MM.1S (cell line): ENCODE measurements around the gene NPS.

ENCODE experiments used
- DNase-seq: peaks from one replicate; pipeline ENCODE4 v3.0.0-alpha.2; 2015
- H2AFZ ChIP-seq: fragments of 300-600 bp; sonication (generic); 2 replicates; pipeline ENCODE4 v1.6.0; 2016; ENCODE audit warnings: antibody characterized with exemption, low read length
- H3F3A ChIP-seq: fragments of 300-600 bp; sonication (generic); 2 replicates; pipeline ENCODE4 v1.6.1; 2016; ENCODE audit warnings: mild to moderate bottlenecking, antibody characterized with exemption, low read length, moderate library complexity, mixed read lengths; ENCODE audit not compliant: insufficient read depth
- H3K27ac ChIP-seq: fragments of 300-600 bp; sonication (generic); 2 replicates; pipeline ENCODE4 v1.5.1; 2016; ENCODE audit warnings: mild to moderate bottlenecking, low read length
- H3K27me3 ChIP-seq: fragments of 300-600 bp; sonication (generic); replicated peaks from 2 replicates; pipeline ENCODE4 v1.6.0; 2016; ENCODE audit warnings: low read length; ENCODE audit not compliant: insufficient read depth
- H3K36me3 ChIP-seq: fragments of 300-600 bp; sonication (generic); replicated peaks from 2 replicates; pipeline ENCODE4 v1.6.1; 2016; ENCODE audit warnings: mild to moderate bottlenecking, low read length, mixed read lengths; ENCODE audit not compliant: insufficient read depth
- H3K4me1 ChIP-seq: fragments of 300-600 bp; sonication (generic); 2 replicates; pipeline ENCODE4 v1.6.1; 2016; ENCODE audit warnings: low read length, mixed read lengths
- H3K4me2 ChIP-seq: fragments of 300-600 bp; sonication (generic); 2 replicates; pipeline ENCODE4 v1.6.0; 2016; ENCODE audit warnings: low read depth, low read length
- H3K4me3 ChIP-seq: fragments of 300-600 bp; sonication (generic); 2 replicates; pipeline ENCODE4 v1.5.1; 2016; ENCODE audit warnings: low read length, mixed read lengths
- H3K79me2 ChIP-seq: fragments of 300-600 bp; sonication (generic); 2 replicates; pipeline ENCODE4 v1.6.1; 2016; ENCODE audit warnings: mixed run types, low read length, mixed read lengths
- H3K9ac ChIP-seq: fragments of 300-600 bp; sonication (generic); 2 replicates; pipeline ENCODE4 v1.6.1; 2016; ENCODE audit warnings: low read length, mixed read lengths
- H3K9me2 ChIP-seq: fragments of 300-600 bp; sonication (generic); replicated peaks from 2 replicates; pipeline ENCODE4 v1.6.1; 2016; ENCODE audit warnings: mild to moderate bottlenecking, low read length, mixed read lengths; ENCODE audit not compliant: insufficient read depth
- H3K9me3 ChIP-seq: fragments of 300-600 bp; sonication (generic); replicated peaks from 2 replicates; pipeline ENCODE4 v1.6.1; 2016; ENCODE audit warnings: mild to moderate bottlenecking, low read length, mixed read lengths; ENCODE audit not compliant: insufficient read depth
- H4K20me1 ChIP-seq: fragments of 300-600 bp; sonication (generic); 2 replicates; pipeline ENCODE4 v1.6.1; 2016; ENCODE audit warnings: mild to moderate bottlenecking, low read length, moderate library complexity, mixed read lengths; ENCODE audit not compliant: insufficient read depth
- EZH2 ChIP-seq: fragments of 300-600 bp; sonication (generic); optimal IDR thresholded peaks from 2 replicates; pipeline ENCODE3; 2017; ENCODE audit warnings: low read depth, mild to moderate bottlenecking, antibody characterized with exemption, low read length, mixed read lengths
- EZH2phosphoT487 ChIP-seq: fragments of 300-600 bp; sonication (generic); IDR thresholded peaks from 2 replicates; pipeline ENCODE4 v1.6.1; 2018; ENCODE audit warnings: antibody characterized with exemption, low read length
- TF ChIP-seq, protein P1 (sequence below): fragments of 300-600 bp; sonication (generic); IDR thresholded peaks from 2 replicates; pipeline ENCODE4 v1.5.1; 2016; ENCODE audit warnings: antibody characterized with exemption, low read length, mixed read lengths

NPS gene

DNA sequence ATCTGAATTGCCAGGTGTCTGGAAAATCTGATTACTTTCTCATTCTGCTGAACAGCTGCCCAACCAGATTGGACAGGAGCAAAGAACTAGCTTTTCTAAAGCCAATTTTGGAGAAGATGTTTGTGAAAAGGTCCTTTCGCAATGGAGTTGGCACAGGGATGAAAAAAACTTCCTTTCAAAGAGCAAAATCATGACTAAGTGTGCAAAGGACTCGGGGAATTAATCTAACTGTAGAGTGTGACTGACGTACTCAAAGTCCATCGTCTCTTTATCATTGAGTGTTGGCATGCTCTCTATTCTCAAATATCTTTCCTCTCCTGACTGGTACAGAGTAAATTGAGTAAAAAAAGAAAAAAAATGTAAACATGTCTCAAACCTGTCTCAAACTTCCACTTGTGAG, 3.3 kb downstream of the NPS start:
- Histone ChIP-seq H3K9ac (no peak overlapping the region), H3K27ac (no peak overlapping the region), H4K20me1 (no peaks in the 10 kb centered on the region), H3K27me3 (no peaks in the 10 kb centered on the region), H3K79me2 (no peaks in the 10 kb centered on the region), H3F3A (no peaks in the 10 kb centered on the region), H3K9me3 (no peaks in the 10 kb centered on the region), H3K36me3 (no peaks in the 10 kb centered on the region), H3K9me2 (no peaks in the 10 kb centered on the region), H3K4me3 (no peak overlapping the region), H2AFZ (no peak overlapping the region), H3K4me2 (no peak overlapping the region), H3K4me1 (no peaks in the 10 kb centered on the region)
- no peak for DNase-seq
- TF ChIP-seq EZH2: no peak
- TF ChIP-seq, protein P1, sequence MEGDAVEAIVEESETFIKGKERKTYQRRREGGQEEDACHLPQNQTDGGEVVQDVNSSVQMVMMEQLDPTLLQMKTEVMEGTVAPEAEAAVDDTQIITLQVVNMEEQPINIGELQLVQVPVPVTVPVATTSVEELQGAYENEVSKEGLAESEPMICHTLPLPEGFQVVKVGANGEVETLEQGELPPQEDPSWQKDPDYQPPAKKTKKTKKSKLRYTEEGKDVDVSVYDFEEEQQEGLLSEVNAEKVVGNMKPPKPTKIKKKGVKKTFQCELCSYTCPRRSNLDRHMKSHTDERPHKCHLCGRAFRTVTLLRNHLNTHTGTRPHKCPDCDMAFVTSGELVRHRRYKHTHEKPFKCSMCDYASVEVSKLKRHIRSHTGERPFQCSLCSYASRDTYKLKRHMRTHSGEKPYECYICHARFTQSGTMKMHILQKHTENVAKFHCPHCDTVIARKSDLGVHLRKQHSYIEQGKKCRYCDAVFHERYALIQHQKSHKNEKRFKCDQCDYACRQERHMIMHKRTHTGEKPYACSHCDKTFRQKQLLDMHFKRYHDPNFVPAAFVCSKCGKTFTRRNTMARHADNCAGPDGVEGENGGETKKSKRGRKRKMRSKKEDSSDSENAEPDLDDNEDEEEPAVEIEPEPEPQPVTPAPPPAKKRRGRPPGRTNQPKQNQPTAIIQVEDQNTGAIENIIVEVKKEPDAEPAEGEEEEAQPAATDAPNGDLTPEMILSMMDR: no peak
- TF ChIP-seq EZH2phosphoT487: no peak

DNA sequence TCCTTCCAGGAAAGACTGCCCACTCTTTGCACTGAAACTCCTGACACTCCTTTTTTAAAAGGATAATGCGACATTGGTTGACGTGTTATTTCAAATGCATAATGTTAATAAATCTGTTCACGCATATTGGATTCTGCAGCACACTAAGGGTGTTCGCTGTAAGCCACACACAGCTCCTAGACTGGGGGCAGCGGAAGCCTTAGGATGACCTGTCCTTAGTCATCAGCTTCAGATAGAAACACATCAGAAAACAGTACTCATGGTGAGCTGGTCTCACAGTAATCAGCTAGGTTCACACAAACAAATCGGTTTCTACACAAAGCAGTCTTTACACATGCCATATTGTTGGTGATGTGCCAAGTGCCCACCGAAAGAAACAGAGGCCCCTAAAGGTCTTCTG, 4.3 kb downstream of the NPS start:
- H4K20me1 ChIP-seq: no peaks in the 10 kb centered on the region
- H3K4me1 ChIP-seq: no peaks in the 10 kb centered on the region
- no peaks in the 10 kb centered on the region for H3K36me3 ChIP-seq
- H3K9me2 ChIP-seq: no peaks in the 10 kb centered on the region
- H3K9me3 ChIP-seq: no peaks in the 10 kb centered on the region
- TF ChIP-seq, protein P1: no peak
- TF ChIP-seq EZH2phosphoT487: no peak
- no peak for TF ChIP-seq EZH2
- no peak overlapping the region for H3K4me3 ChIP-seq
- H2AFZ ChIP-seq: no peak overlapping the region
- H3F3A ChIP-seq: no peaks in the 10 kb centered on the region
- DNase-seq: no peak
- no peaks in the 10 kb centered on the region for H3K27me3 ChIP-seq
- H3K4me2 ChIP-seq: no peak overlapping the region
- H3K79me2 ChIP-seq: no peaks in the 10 kb centered on the region
- no peak overlapping the region for H3K9ac ChIP-seq
- no peak overlapping the region for H3K27ac ChIP-seq

DNA sequence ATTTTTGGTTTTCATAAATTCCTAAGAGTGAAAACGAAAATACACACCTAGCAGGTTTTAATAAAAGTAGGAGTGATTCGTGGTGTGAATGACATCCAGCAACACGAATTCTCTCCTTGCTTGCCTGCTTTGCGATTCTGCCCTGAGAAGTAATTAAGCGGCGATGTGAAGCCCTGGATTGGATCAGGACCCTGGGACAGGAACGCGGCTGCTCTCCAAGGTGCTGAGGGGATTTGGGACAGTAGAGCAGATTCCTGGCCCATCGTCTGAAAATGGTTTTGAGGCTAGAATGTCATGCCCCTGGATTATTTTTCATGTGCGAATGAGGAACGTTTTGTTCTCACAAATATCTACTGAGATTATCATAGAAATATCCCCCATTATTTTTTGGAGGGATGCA, 7.8 kb downstream of the NPS start:
- Histone ChIP-seq H3K36me3 (no peaks in the 10 kb centered on the region), H3K4me1 (no peaks in the 10 kb centered on the region), H3K9ac (no peak overlapping the region), H3K9me2 (no peaks in the 10 kb centered on the region), H3K27me3 (no peaks in the 10 kb centered on the region), H3K9me3 (no peaks in the 10 kb centered on the region), H3K4me3 (no peak overlapping the region), H3K79me2 (no peaks in the 10 kb centered on the region), H2AFZ (no peak overlapping the region), H3K27ac (no peak overlapping the region), H3K4me2 (no peak overlapping the region), H3F3A (no peaks in the 10 kb centered on the region), H4K20me1 (no peaks in the 10 kb centered on the region)
- TF ChIP-seq, protein P1: no peak
- TF ChIP-seq EZH2 (no peak), EZH2phosphoT487 (no peak)
- no peak for DNase-seq
